Hepatocyte (in vitro differentiated cells): ENCODE measurements around the gene ANKS1B.

Experiments
- CTCF ChIP-seq: fragments of 200-600 bp; sonication (generic); IDR thresholded peaks from 2 replicates; pipeline ENCODE4 v1.5.1; 2016; ENCODE audit warnings: antibody characterized with exemption, mild to moderate bottlenecking; ENCODE audit not compliant: poor library complexity
- EZH2 ChIP-seq: fragments of 200-600 bp; sonication (generic); IDR thresholded peaks from 2 replicates; pipeline ENCODE4 v1.6.1; 2016; ENCODE audit warnings: antibody characterized with exemption, mild to moderate bottlenecking, borderline replicate concordance
- EZH2phosphoT487 ChIP-seq: fragments of 200-600 bp; sonication (generic); IDR thresholded peaks from one replicate; pipeline ENCODE4 v1.6.1; 2018; ENCODE audit warnings: antibody characterized with exemption, mild to moderate bottlenecking, low read depth, moderate library complexity; ENCODE audit not compliant: unreplicated experiment, severe bottlenecking

GRCh38 chr12:99370421-99371138 lies 614.2 kb downstream of the ANKS1B start:
- TF ChIP-seq CTCF (no peak), EZH2 (no peak), EZH2phosphoT487 (no peak)
